Skeletal muscle satellite cell (primary cell): ENCODE measurements around the gene RCAN2.
"Not testable (repeated sequence)": the region's sequence is repeated elsewhere in the genome, so short reads cannot be mapped to it uniquely, and the experiment has no call there.

Experiments used
- H3K27me3 ChIP-seq: 2 replicates; pipeline ENCODE4 v1.7.0; 2013; ENCODE audit warnings: low read length; ENCODE audit not compliant: control insufficient read depth, insufficient read depth
- H3K36me3 ChIP-seq: 2 replicates; pipeline ENCODE4 v1.7.0; 2013; ENCODE audit warnings: mild to moderate bottlenecking, control low read depth, low read length; ENCODE audit not compliant: insufficient read depth
- H3K4me1 ChIP-seq: 2 replicates; pipeline ENCODE4 v1.7.0; 2013; ENCODE audit warnings: low read length; ENCODE audit not compliant: control insufficient read depth, insufficient read depth
- H3K4me2 ChIP-seq: 2 replicates; pipeline ENCODE4 v1.7.0; 2013; ENCODE audit warnings: mild to moderate bottlenecking, low read length
- H3K4me3 ChIP-seq: 2 replicates; pipeline ENCODE4 v1.7.0; 2013; ENCODE audit warnings: low read length
- H3K9ac ChIP-seq: 2 replicates; pipeline ENCODE4 v1.7.0; 2013; ENCODE audit warnings: mild to moderate bottlenecking, low read depth, low read length, moderate library complexity
- H3K9me3 ChIP-seq: replicated peaks from 2 replicates; pipeline ENCODE4 v1.7.0; 2013; ENCODE audit warnings: mild to moderate bottlenecking, control low read depth, low read length

Gene RCAN2

GRCh38 chr6:46350714-46351113, 140.5 kb downstream of the RCAN2 start:
- Histone ChIP-seq H3K4me3 (no peak overlapping the region), H3K27me3 (no peaks in the 10 kb centered on the region), H3K4me1 (no peaks in the 10 kb centered on the region), H3K9ac (no peak overlapping the region), H3K36me3 (no peaks in the 10 kb centered on the region), H3K9me3 (no peaks in the 10 kb centered on the region), H3K4me2 (no peak overlapping the region)

GRCh38 chr6:46347669-46348068, 143.6 kb downstream of the RCAN2 start:
- Histone ChIP-seq H3K27me3 (no peaks in the 10 kb centered on the region), H3K36me3 (no peaks in the 10 kb centered on the region), H3K4me1 (no peaks in the 10 kb centered on the region), H3K9me3 (no peaks in the 10 kb centered on the region), H3K9ac (no peak overlapping the region), H3K4me2 (no peak overlapping the region), H3K4me3 (no peak overlapping the region)

DNA sequence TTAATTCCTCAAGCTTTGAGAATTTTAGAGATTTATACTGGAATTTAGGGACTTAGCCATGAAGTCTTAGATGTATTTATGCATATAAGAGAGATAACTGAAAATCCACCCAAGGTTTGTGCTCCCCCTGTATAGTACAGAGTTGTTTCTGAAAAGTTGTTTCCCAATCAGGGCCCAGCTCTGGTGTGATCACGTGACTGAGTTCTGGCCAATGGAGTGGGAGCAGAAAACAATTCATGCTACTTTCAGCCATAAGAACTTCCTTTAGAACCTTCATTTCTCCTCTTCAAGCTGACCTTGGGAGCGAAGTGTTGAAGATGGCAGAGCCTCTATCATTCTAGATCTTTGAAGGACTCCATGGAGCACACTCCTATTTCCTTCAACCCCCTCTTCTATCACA, 151.0 kb downstream of the RCAN2 start:
- Histone ChIP-seq H3K27me3 (no peaks in the 10 kb centered on the region), H3K36me3 (no peaks in the 10 kb centered on the region), H3K4me1 (no peaks in the 10 kb centered on the region), H3K4me2 (no peak overlapping the region), H3K9ac (no peak overlapping the region), H3K9me3 (no peaks in the 10 kb centered on the region), H3K4me3 (no peak overlapping the region)

GRCh38 chr6:46338131-46338530, 153.1 kb downstream of the RCAN2 start:
- Histone ChIP-seq H3K36me3 (no peaks in the 10 kb centered on the region), H3K4me3 (no peak overlapping the region), H3K9me3 (no peaks in the 10 kb centered on the region), H3K9ac (no peak overlapping the region), H3K4me1 (no peaks in the 10 kb centered on the region), H3K4me2 (no peak overlapping the region), H3K27me3 (no peaks in the 10 kb centered on the region)

GRCh38 chr6:46334442-46334841, 156.8 kb downstream of the RCAN2 start:
- Histone ChIP-seq H3K4me1 (no peaks in the 10 kb centered on the region), H3K27me3 (no peaks in the 10 kb centered on the region), H3K9ac (no peak overlapping the region), H3K36me3 (no peaks in the 10 kb centered on the region), H3K9me3 (no peaks in the 10 kb centered on the region), H3K4me2 (no peak overlapping the region), H3K4me3 (no peak overlapping the region)

GRCh38 chr6:46333481-46333880, 157.8 kb downstream of the RCAN2 start:
- Histone ChIP-seq H3K9ac (no peak overlapping the region), H3K4me2 (no peak overlapping the region), H3K36me3 (no peaks in the 10 kb centered on the region), H3K27me3 (no peaks in the 10 kb centered on the region), H3K4me3 (no peak overlapping the region), H3K4me1 (no peaks in the 10 kb centered on the region), H3K9me3 (no peaks in the 10 kb centered on the region)

DNA sequence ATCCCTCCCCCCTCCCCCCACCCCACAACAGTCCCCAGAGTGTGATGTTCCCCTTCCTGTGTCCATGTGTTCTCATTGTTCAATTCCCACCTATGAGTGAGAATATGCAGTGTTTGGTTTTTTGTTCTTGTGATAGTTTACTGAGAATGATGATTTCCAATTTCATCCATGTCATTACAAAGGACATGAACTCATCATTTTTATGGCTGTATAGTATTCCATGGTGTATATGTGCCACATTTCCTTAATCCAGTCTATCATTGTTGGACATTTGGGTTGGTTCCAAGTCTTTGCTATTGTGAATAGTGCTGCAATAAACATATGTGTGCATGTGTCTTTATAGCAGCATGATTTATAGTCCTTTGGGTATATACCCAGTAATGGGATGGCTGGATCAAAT, 158.8 kb downstream of the RCAN2 start:
- not testable (repeated sequence) for H3K4me1 ChIP-seq, H3K36me3 ChIP-seq, H3K9me3 ChIP-seq, H3K4me3 ChIP-seq, H3K27me3 ChIP-seq, H3K9ac ChIP-seq, H3K4me2 ChIP-seq

GRCh38 chr6:46331461-46331860, 159.8 kb downstream of the RCAN2 start:
- no peaks in the 10 kb centered on the region for H3K4me1 ChIP-seq

DNA sequence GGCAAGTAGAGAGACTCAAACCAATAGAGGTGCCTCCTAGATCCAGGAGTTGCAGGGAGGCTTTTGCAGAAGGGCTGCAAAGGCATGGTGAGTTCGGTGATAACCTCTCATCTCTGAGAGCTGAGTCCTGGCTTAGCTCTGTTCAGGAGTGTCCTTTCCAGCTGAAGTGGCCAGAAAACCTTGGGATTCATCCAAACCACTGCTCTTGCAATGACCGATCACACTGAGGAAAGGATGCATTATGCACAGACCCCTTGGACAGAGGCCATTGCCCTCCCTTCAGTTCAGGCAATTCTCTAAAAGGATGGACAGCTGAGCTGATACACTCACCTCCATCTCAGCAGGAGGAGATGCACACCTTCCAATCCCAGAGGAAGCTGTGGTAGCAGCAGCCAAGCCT, 161.7 kb downstream of the RCAN2 start:
- H3K36me3 ChIP-seq, result no peaks in the 10 kb centered on the region
- H3K9me3 ChIP-seq, result no peaks in the 10 kb centered on the region
- H3K9ac ChIP-seq, result no peak overlapping the region
- H3K27me3 ChIP-seq, result no peaks in the 10 kb centered on the region
- H3K4me1 ChIP-seq, result peaks cover 17% of the 10 kb centered on the region
- H3K4me2 ChIP-seq, result no peak overlapping the region
- H3K4me3 ChIP-seq, result no peak overlapping the region

More at GRCh38 chr6:46331461-46331860, 159.8 kb downstream of the RCAN2 start:
- no peaks in the 10 kb centered on the region for H3K36me3 ChIP-seq
- no peak overlapping the region for H3K9ac ChIP-seq
- no peak overlapping the region for H3K4me3 ChIP-seq
- no peak overlapping the region for H3K4me2 ChIP-seq
- H3K27me3 ChIP-seq, result no peaks in the 10 kb centered on the region
- H3K9me3 ChIP-seq, result no peaks in the 10 kb centered on the region

DNA sequence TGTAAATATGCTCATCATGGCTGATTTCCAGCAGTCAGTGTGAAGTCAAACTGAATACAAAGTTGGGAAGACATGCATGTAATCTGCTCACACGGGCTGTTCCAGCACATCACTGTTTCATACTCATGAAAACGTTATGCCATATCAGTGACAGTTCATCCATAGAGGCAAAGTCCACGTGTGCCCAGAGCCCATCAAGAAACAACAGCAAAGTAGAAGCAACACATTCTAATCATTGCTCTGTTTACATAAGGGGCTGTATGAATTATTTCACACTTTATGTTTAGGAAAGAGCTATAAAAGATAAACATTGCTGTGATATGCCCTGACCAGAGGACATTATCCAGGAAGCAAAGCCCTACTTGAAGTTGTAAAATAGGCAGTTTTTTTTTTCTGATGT, 163.5 kb downstream of the RCAN2 start:
- Histone ChIP-seq H3K4me3 (no peak overlapping the region), H3K4me2 (no peak overlapping the region), H3K9ac (no peak overlapping the region), H3K36me3 (no peaks in the 10 kb centered on the region), H3K4me1 (peaks cover 33% of the 10 kb centered on the region), H3K9me3 (no peaks in the 10 kb centered on the region), H3K27me3 (no peaks in the 10 kb centered on the region)

GRCh38 chr6:46325561-46326530, 165.4 kb downstream of the RCAN2 start:
- peaks cover 39% of the 10 kb centered on the region for H3K4me1 ChIP-seq
- H3K9ac ChIP-seq, result peak overlapping the region; percentile 22
- peak overlapping the region; percentile 72 for H3K4me2 ChIP-seq
- H3K36me3 ChIP-seq, result no peaks in the 10 kb centered on the region
- peak overlapping the region; percentile 44 for H3K4me3 ChIP-seq
- no peaks in the 10 kb centered on the region for H3K27me3 ChIP-seq
- H3K9me3 ChIP-seq, result no peaks in the 10 kb centered on the region

DNA sequence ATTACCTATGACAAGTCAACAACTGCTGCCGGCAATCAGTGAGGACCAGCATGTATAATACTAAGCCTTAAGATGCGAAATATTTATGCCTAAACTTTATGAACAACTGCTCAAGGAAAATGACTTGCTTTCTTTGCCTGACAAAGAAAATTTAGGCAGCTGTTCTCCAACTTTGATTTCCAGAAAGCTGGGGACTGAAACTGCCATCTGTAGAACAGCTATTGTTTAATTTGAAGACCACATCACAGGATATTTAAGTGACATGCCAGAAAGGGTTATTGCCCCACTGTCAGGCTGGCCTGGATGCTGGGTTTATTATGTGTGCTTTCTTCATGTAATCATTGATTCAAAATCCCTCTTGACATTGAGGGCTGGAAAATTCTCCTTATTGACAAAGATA, 166.5 kb downstream of the RCAN2 start:
- H3K27me3 ChIP-seq, result no peaks in the 10 kb centered on the region
- no peak overlapping the region for H3K9ac ChIP-seq
- peak overlapping the region; percentile 72 for H3K4me2 ChIP-seq
- peaks cover 47% of the 10 kb centered on the region for H3K4me1 ChIP-seq
- H3K4me3 ChIP-seq, result peak overlapping the region; percentile 17
- no peaks in the 10 kb centered on the region for H3K9me3 ChIP-seq
- no peaks in the 10 kb centered on the region for H3K36me3 ChIP-seq
